HepG2 (cell line): Measurements from ENCODE around the gene TBC1D10B. TPM values are rescaled to one million over a fixed set of nuclear protein-coding genes. Genes with fewer than 3 reads are reported as not detected.
A peak's percentile ranks its signal among the peaks of the same experiment; 100 is the strongest.

Experiments used
- CBFB ChIP-seq: sonication (generic); formaldehyde crosslinking; IDR thresholded peaks from 2 replicates; pipeline ENCODE4 v1.4.0; 2020; ENCODE audit warnings: missing genetic modification reagents
- KDM2A ChIP-seq: sonication (generic); formaldehyde crosslinking; IDR thresholded peaks from 2 replicates; pipeline ENCODE4 v1.4.0; 2020; ENCODE audit warnings: low read depth, missing genetic modification reagents, borderline replicate concordance
- MAFF ChIP-seq: IDR thresholded peaks from 2 replicates; pipeline ENCODE4 v1.6.1; 2011; ENCODE audit warnings: low read depth, low read length, improper control_type of control experiment
- MXD4 ChIP-seq: IDR thresholded peaks from 2 replicates; pipeline ENCODE4 v1.6.1; 2016; ENCODE audit warnings: mild to moderate bottlenecking, missing biosample characterization, missing genetic modification reagents
- NKX3-1 ChIP-seq: sonication (generic); formaldehyde crosslinking; IDR thresholded peaks from 2 replicates; pipeline ENCODE4 v1.5.0; 2020; ENCODE audit warnings: missing genetic modification reagents
- ZNF101 ChIP-seq: sonication (generic); formaldehyde crosslinking; IDR thresholded peaks from 2 replicates; pipeline ENCODE4 v1.4.0; 2020; ENCODE audit warnings: mild to moderate bottlenecking, low read depth, missing genetic modification reagents, borderline replicate concordance
- ZNF138 ChIP-seq: sonication (generic); formaldehyde crosslinking; IDR thresholded peaks from 2 replicates; pipeline ENCODE4 v1.5.0; 2020; ENCODE audit warnings: mild to moderate bottlenecking, low read depth, missing genetic modification reagents
- ZNF276 ChIP-seq: sonication (generic); formaldehyde crosslinking; IDR thresholded peaks from 2 replicates; pipeline ENCODE4 v1.4.0; 2020; ENCODE audit warnings: mild to moderate bottlenecking, low read depth, missing genetic modification reagents
- ZNF333 ChIP-seq: sonication (generic); formaldehyde crosslinking; IDR thresholded peaks from 2 replicates; pipeline ENCODE4 v1.4.0; 2020; ENCODE audit warnings: mild to moderate bottlenecking, missing genetic modification reagents, borderline replicate concordance
- ZNF335 ChIP-seq: sonication (generic); formaldehyde crosslinking; IDR thresholded peaks from 2 replicates; pipeline ENCODE4 v1.4.0; 2020; ENCODE audit warnings: missing genetic modification reagents
- ZNF687 ChIP-seq: sonication (generic); formaldehyde crosslinking; IDR thresholded peaks from 2 replicates; pipeline ENCODE4 v1.5.1; 2020; ENCODE audit warnings: mild to moderate bottlenecking, missing genetic modification reagents, moderate library complexity
- ZNF773 ChIP-seq: sonication (generic); formaldehyde crosslinking; IDR thresholded peaks from 2 replicates; pipeline ENCODE4 v1.4.0; 2020; ENCODE audit warnings: missing genetic modification reagents, borderline replicate concordance
- polyA plus RNA-seq, 8 experiments: library from polyadenylated mRNA; depleted of rRNA in 3 of 8; stranded (reverse) in 7 of 8; unstranded in 1 of 8; fragments of >200 nt; fragmentation: Illumina TruSeq in 4 of 8; extraction: Trizol in 4 of 8; gene quantifications; 2 replicates each; pipeline versions ENCODE4 v1.2.1 to v1.2.3, GENCODE V29; 2011 to 2016; ENCODE audit warnings: low read depth in 4 of 8, missing spikeins in 1 of 8, mixed read lengths in 1 of 8; ENCODE audit not compliant: insufficient read depth in 1 of 8
- total RNA-seq, 5 experiments: library from RNA; depleted of rRNA; stranded (reverse); fragments of >200 nt; fragmentation: Illumina TruSeq; extraction: Trizol; gene quantifications; 2 replicates each; pipeline ENCODE4 v1.2.3, GENCODE V29; 2016; ENCODE audit warnings: low read depth in 1 of 5
- TF ChIP-seq, protein P1 (sequence below): IDR thresholded peaks from 2 replicates; pipeline ENCODE4 v1.4.0; 2020; ENCODE audit warnings: mild to moderate bottlenecking, missing genetic modification reagents
- TF ChIP-seq, protein P2 (sequence below): sonication (generic); formaldehyde crosslinking; IDR thresholded peaks from 2 replicates; pipeline ENCODE4 v1.5.1; 2020; ENCODE audit warnings: missing genetic modification reagents, mild to moderate bottlenecking, borderline replicate concordance

Gene TBC1D10B
- total and polyA plus RNA-seq, 2 of the 13 experiments (the other 11 are each of a cell fraction or from before 2014, with no cell fraction given): 15.7 to 24.8 TPM

- TF ChIP-seq ZNF276 (CRISPR knock-in tag) (no peak; the same call in 1 of the 2 replicates), ZNF335 (CRISPR knock-in tag) (peak; percentile 30; the same call in 1 of the 2 replicates), ZNF138 (CRISPR knock-in tag) (no peak), MAFF (no peak), ZNF687 (CRISPR knock-in tag) (peak; percentile 80), CBFB (CRISPR knock-in tag) (no peak; the same call in 1 of the 2 replicates), ZNF333 (CRISPR knock-in tag) (no peak), ZNF101 (CRISPR knock-in tag) (no peak), NKX3-1 (CRISPR knock-in tag) (no peak), ZNF773 (CRISPR knock-in tag) (no peak), MXD4 (peak; percentile 81), KDM2A (CRISPR knock-in tag) (peak; percentile 85; the same call in 1 of the 2 replicates)
- TF ChIP-seq, protein P1, sequence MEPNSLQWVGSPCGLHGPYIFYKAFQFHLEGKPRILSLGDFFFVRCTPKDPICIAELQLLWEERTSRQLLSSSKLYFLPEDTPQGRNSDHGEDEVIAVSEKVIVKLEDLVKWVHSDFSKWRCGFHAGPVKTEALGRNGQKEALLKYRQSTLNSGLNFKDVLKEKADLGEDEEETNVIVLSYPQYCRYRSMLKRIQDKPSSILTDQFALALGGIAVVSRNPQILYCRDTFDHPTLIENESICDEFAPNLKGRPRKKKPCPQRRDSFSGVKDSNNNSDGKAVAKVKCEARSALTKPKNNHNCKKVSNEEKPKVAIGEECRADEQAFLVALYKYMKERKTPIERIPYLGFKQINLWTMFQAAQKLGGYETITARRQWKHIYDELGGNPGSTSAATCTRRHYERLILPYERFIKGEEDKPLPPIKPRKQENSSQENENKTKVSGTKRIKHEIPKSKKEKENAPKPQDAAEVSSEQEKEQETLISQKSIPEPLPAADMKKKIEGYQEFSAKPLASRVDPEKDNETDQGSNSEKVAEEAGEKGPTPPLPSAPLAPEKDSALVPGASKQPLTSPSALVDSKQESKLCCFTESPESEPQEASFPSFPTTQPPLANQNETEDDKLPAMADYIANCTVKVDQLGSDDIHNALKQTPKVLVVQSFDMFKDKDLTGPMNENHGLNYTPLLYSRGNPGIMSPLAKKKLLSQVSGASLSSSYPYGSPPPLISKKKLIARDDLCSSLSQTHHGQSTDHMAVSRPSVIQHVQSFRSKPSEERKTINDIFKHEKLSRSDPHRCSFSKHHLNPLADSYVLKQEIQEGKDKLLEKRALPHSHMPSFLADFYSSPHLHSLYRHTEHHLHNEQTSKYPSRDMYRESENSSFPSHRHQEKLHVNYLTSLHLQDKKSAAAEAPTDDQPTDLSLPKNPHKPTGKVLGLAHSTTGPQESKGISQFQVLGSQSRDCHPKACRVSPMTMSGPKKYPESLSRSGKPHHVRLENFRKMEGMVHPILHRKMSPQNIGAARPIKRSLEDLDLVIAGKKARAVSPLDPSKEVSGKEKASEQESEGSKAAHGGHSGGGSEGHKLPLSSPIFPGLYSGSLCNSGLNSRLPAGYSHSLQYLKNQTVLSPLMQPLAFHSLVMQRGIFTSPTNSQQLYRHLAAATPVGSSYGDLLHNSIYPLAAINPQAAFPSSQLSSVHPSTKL (CRISPR knock-in tag): peak; percentile 42; the same call in 1 of the 2 replicates
- TF ChIP-seq, protein P2, sequence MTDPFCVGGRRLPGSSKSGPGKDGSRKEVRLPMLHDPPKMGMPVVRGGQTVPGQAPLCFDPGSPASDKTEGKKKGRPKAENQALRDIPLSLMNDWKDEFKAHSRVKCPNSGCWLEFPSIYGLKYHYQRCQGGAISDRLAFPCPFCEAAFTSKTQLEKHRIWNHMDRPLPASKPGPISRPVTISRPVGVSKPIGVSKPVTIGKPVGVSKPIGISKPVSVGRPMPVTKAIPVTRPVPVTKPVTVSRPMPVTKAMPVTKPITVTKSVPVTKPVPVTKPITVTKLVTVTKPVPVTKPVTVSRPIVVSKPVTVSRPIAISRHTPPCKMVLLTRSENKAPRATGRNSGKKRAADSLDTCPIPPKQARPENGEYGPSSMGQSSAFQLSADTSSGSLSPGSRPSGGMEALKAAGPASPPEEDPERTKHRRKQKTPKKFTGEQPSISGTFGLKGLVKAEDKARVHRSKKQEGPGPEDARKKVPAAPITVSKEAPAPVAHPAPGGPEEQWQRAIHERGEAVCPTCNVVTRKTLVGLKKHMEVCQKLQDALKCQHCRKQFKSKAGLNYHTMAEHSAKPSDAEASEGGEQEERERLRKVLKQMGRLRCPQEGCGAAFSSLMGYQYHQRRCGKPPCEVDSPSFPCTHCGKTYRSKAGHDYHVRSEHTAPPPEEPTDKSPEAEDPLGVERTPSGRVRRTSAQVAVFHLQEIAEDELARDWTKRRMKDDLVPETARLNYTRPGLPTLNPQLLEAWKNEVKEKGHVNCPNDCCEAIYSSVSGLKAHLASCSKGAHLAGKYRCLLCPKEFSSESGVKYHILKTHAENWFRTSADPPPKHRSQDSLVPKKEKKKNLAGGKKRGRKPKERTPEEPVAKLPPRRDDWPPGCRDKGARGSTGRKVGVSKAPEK (CRISPR knock-in tag): no peak
Measured at GRCh38 chr16:30409125-30410060, 39.1 kb upstream of the TBC1D10B start (continued).
